ENCODE results near the gene TICAM2. TPM values are rescaled to one million over a fixed set of nuclear protein-coding genes. Genes with fewer than 3 reads are reported as not detected.

Gene TICAM2
- total RNA-seq, 1 donor from 2014 or later: 0.98 TPM

DNA sequence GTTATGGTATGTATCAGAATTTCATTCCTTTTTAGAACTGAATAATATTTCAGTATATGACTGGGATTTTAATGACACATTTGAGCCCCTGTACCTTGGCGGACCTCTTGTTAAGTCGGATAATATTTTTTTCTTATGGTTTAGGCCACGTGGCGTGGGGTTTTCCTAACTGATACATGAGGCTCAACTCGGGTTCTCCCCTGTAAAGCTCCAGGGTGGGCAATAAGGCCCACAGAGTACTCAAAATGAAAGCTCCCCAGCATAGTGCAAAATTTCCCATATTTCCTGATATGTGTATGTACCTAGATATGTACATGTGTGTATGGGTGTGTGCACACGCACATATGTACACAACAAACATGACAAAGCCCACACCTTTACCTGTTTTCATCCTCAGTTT lies 24.5 kb downstream of the TICAM2 start:
- TF ChIP-seq POLR2A (IDR thresholded peaks at IDR 0.05) (no peak), POLR2AphosphoS5 (IDR thresholded peaks at IDR 0.05; ENCODE audit: insufficient read depth in 1 of 2, low read depth in 1 of 2) (no peak)
- TF ChIP-seq, protein P1, sequence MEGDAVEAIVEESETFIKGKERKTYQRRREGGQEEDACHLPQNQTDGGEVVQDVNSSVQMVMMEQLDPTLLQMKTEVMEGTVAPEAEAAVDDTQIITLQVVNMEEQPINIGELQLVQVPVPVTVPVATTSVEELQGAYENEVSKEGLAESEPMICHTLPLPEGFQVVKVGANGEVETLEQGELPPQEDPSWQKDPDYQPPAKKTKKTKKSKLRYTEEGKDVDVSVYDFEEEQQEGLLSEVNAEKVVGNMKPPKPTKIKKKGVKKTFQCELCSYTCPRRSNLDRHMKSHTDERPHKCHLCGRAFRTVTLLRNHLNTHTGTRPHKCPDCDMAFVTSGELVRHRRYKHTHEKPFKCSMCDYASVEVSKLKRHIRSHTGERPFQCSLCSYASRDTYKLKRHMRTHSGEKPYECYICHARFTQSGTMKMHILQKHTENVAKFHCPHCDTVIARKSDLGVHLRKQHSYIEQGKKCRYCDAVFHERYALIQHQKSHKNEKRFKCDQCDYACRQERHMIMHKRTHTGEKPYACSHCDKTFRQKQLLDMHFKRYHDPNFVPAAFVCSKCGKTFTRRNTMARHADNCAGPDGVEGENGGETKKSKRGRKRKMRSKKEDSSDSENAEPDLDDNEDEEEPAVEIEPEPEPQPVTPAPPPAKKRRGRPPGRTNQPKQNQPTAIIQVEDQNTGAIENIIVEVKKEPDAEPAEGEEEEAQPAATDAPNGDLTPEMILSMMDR (IDR thresholded peaks at IDR 0.05): no peak
- H3K9me3 ChIP-seq: no peaks in the 10 kb centered on the region
- H3K36me3 ChIP-seq: no peaks in the 10 kb centered on the region
- H3K4me1 ChIP-seq: no peaks in the 10 kb centered on the region
- intact Hi-C loops (cut with DNase I): no loop called here
- no peak for DNase-seq (ENCODE audit: extremely low spot score in 2 of 2)
- H3K4me3 ChIP-seq: no peak overlapping the region
- H3K27ac ChIP-seq: no peak overlapping the region
- no peaks in the 10 kb centered on the region for H3K27me3 ChIP-seq

DNA sequence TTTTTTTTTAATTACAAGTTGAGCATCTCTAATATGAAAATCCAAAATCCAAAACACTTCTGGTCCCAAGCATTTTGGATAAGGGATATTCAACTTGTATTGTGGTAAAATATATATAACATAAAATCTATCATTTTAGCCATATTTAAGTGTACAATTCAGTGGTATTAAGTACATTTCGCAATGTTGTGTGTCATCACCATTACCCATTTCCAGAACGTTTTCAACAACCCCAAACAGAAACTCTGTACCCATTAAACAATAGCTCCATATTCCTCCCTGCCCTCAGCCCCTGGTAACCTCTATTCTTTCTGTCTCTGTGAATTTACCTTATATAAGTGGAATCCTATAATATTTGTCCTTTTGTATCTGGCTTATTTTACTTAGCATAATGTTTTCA lies 24.9 kb downstream of the TICAM2 start:
- no peak for TF ChIP-seq POLR2A (IDR thresholded peaks at IDR 0.05)
- TF ChIP-seq, protein P1 (IDR thresholded peaks at IDR 0.05): no peak
- TF ChIP-seq POLR2AphosphoS5 (IDR thresholded peaks at IDR 0.05; ENCODE audit: insufficient read depth in 1 of 2, low read depth in 1 of 2): no peak
- Histone ChIP-seq H3K27me3 (no peaks in the 10 kb centered on the region), H3K4me3 (no peak overlapping the region), H3K36me3 (no peaks in the 10 kb centered on the region), H3K4me1 (no peaks in the 10 kb centered on the region), H3K27ac (no peak overlapping the region), H3K9me3 (no peaks in the 10 kb centered on the region)
- intact Hi-C loops (cut with DNase I): no loop called here
- no peak for DNase-seq (ENCODE audit: extremely low spot score in 2 of 2)

DNA sequence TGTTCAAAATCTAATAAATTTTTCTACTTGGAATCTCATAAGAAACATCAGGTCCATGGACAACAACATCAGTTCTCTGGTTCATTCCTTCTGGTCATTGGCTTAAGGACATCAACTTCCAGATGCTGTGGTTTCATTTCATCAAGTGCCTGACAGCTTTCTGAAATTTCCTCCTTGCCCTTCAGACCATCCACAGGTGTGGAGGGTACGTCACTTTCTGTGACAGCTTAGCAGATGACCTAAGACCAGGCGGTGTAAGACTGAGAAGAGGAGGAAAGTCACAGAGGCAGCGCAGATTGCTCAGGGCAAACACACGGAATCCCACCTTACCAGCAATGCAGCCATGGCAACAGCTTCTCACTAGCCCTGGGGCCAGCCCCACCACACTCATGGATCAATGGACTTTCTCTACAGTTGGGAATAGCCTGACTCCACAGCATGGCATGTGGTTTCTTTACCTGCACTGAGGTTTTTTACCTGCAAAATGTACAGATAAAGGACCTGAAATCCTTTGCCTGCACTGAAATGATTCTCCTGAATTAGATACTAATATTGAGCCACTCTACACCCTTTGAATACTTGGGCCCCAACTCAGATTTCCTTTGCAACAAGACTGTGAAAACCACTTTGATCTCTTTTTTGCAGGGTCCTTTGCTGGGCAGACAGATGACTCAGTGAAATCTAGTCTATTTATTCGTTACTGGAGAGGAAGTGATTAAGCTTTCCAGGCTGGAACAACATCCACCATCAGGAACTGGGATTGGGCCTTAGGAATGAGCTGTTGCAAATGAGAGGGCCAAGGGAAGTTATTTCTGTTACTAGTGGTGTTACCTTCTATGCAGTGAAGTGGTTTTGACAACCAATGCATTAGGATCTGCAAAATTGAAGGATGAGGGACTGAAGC lies 26.9 kb downstream of the TICAM2 start:
- Histone ChIP-seq H3K4me1 (no peaks in the 10 kb centered on the region), H3K4me3 (no peak overlapping the region), H3K36me3 (no peaks in the 10 kb centered on the region), H3K9me3 (no peaks in the 10 kb centered on the region), H3K27ac (no peak overlapping the region), H3K27me3 (no peaks in the 10 kb centered on the region)
- no peak for DNase-seq (ENCODE audit: extremely low spot score in 2 of 2)
- TF ChIP-seq POLR2A (IDR thresholded peaks at IDR 0.05) (no peak), POLR2AphosphoS5 (IDR thresholded peaks at IDR 0.05; ENCODE audit: insufficient read depth in 1 of 2, low read depth in 1 of 2) (no peak)
- TF ChIP-seq, protein P1 (IDR thresholded peaks at IDR 0.05): no peak
- intact Hi-C loops (cut with DNase I): no loop called here

DNA sequence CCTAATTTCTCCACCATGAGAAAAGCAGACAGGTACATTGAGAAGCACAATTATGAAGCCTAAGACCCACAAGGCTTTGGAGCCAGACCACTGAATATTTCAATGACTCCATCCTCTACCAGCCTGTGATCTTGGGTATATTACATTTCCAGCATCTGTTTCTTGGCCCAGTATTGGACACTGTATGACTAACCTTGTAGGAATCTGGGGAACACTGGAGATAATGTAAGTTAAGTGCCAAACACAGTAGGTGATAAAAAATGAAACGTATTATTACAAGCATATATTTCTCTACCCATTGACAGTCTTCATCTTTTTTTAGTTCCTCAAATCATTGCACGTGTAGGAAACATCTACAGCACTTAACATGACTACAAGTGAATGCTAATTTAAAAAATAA lies 29.1 kb downstream of the TICAM2 start:
- no peak overlapping the region for H3K4me3 ChIP-seq

More for the DNA sequence above, 29.1 kb downstream of the TICAM2 start:
- intact Hi-C loops (cut with DNase I): no loop called here
- Histone ChIP-seq H3K27me3 (no peaks in the 10 kb centered on the region), H3K27ac (no peak overlapping the region), H3K4me1 (no peaks in the 10 kb centered on the region), H3K9me3 (no peaks in the 10 kb centered on the region), H3K36me3 (no peaks in the 10 kb centered on the region)
- no peak for DNase-seq (ENCODE audit: extremely low spot score in 2 of 2)
- TF ChIP-seq, protein P1 (IDR thresholded peaks at IDR 0.05): no peak
- no peak for TF ChIP-seq POLR2A (IDR thresholded peaks at IDR 0.05)
- no peak for TF ChIP-seq POLR2AphosphoS5 (IDR thresholded peaks at IDR 0.05; ENCODE audit: insufficient read depth in 1 of 2, low read depth in 1 of 2)
